Type B pancreatic cell (in vitro differentiated cells): ENCODE results near the gene TMEM132E. TPM values are rescaled to one million over a fixed set of nuclear protein-coding genes. Genes with fewer than 3 reads are reported as not detected.

Source experiments
- DNase-seq: peaks from one replicate; pipeline ENCODE4 v3.0.0; 2021; ENCODE audit warnings: mixed read lengths; ENCODE audit not compliant: unreplicated experiment; ENCODE audit errors: extremely low spot score
- H3K27ac Mint-ChIP-seq: 2 replicates; pipeline ENCODE4 v1.8.0; 2021; ENCODE audit warnings: mild to moderate bottlenecking, mixed read lengths
- H3K27me3 Mint-ChIP-seq: 2 replicates; pipeline ENCODE4 v1.8.0; 2021; ENCODE audit warnings: mixed read lengths
- H3K36me3 Mint-ChIP-seq: 2 replicates; pipeline ENCODE4 v1.8.0; 2021; ENCODE audit warnings: mixed read lengths
- H3K4me1 Mint-ChIP-seq: one replicate; pipeline ENCODE4 v1.8.0; 2021; ENCODE audit warnings: mixed read lengths; ENCODE audit not compliant: unreplicated experiment
- H3K4me3 Mint-ChIP-seq: 2 replicates; pipeline ENCODE4 v1.8.0; 2021; ENCODE audit warnings: mild to moderate bottlenecking, mixed read lengths
- H3K9me3 Mint-ChIP-seq: 2 replicates; pipeline ENCODE4 v1.8.0; 2021; ENCODE audit warnings: mixed read lengths
- CTCF ChIP-seq: fragments of 200-600 bp; sonication (generic); conservative IDR thresholded peaks from 2 replicates; pipeline ENCODE4 v1.5.0; 2021; ENCODE audit warnings: antibody characterized with exemption, mild to moderate bottlenecking
- total RNA-seq: library from RNA; stranded (reverse); gene quantifications from 2 replicates; pipeline ENCODE4 v1.2.1, GENCODE V29; 2021; ENCODE audit warnings: low replicate concordance

Gene TMEM132E
- total RNA-seq, 1 donor from 2014 or later, result 0.92 TPM

GRCh38 chr17:34579979-34580684 lies 750 bp downstream of the TMEM132E start:
- peaks cover 87% of the 10 kb centered on the region for H3K27me3 Mint-ChIP-seq
- TF ChIP-seq CTCF, result no peak
- peaks cover 1% of the 10 kb centered on the region for H3K9me3 Mint-ChIP-seq
- no peaks in the 10 kb centered on the region for H3K36me3 Mint-ChIP-seq
- H3K4me3 Mint-ChIP-seq, result peak overlapping the region; percentile 79
- no peaks in the 10 kb centered on the region for H3K4me1 Mint-ChIP-seq
- DNase-seq, result no peak
- no peak overlapping the region for H3K27ac Mint-ChIP-seq

GRCh38 chr17:34580685-34581445 lies 1.5 kb downstream of the TMEM132E start:
- H3K36me3 Mint-ChIP-seq, result no peaks in the 10 kb centered on the region
- no peaks in the 10 kb centered on the region for H3K9me3 Mint-ChIP-seq
- peak overlapping the region; percentile 79 for H3K4me3 Mint-ChIP-seq
- peaks cover 87% of the 10 kb centered on the region for H3K27me3 Mint-ChIP-seq
- TF ChIP-seq CTCF, result no peak
- no peak for DNase-seq
- H3K4me1 Mint-ChIP-seq, result no peaks in the 10 kb centered on the region
- H3K27ac Mint-ChIP-seq, result no peak overlapping the region

GRCh38 chr17:34581446-34582184 lies 2.2 kb downstream of the TMEM132E start:
- Mint-ChIP-seq H3K9me3 (no peaks in the 10 kb centered on the region), H3K4me3 (peak overlapping the region; percentile 73), H3K27ac (no peak overlapping the region), H3K36me3 (no peaks in the 10 kb centered on the region), H3K4me1 (no peaks in the 10 kb centered on the region), H3K27me3 (peaks cover 87% of the 10 kb centered on the region)
- no peak for DNase-seq
- TF ChIP-seq CTCF, result no peak

GRCh38 chr17:34582185-34582900 lies 3.0 kb downstream of the TMEM132E start:
- no peak for TF ChIP-seq CTCF
- peak overlapping the region; percentile 73 for H3K4me3 Mint-ChIP-seq
- DNase-seq, result no peak

GRCh38 chr17:34582901-34583245 lies 3.5 kb downstream of the TMEM132E start:
- Mint-ChIP-seq H3K27me3 (peaks cover 87% of the 10 kb centered on the region), H3K27ac (no peak overlapping the region), H3K36me3 (no peaks in the 10 kb centered on the region), H3K9me3 (no peaks in the 10 kb centered on the region), H3K4me3 (peak overlapping the region; percentile 73), H3K4me1 (no peaks in the 10 kb centered on the region)
- no peak for DNase-seq
- no peak for TF ChIP-seq CTCF

More at GRCh38 chr17:34582185-34582900, 3.0 kb downstream of the TMEM132E start:
- Mint-ChIP-seq H3K4me1 (no peaks in the 10 kb centered on the region), H3K27me3 (peaks cover 87% of the 10 kb centered on the region), H3K36me3 (no peaks in the 10 kb centered on the region), H3K27ac (no peak overlapping the region), H3K9me3 (no peaks in the 10 kb centered on the region)
